ENCODE measurements around the gene GBX2.
"Not testable (repeated sequence)": the region's sequence is repeated elsewhere in the genome, so short reads cannot be mapped to it uniquely, and the experiment has no call there.

The GBX2 gene

GRCh38 chr2:236156095-236156859, 11.9 kb downstream of the GBX2 start:
- DNase-seq (ENCODE audit: low read depth in 2 of 2) = no peak

GRCh38 chr2:236155406-236155805, 12.8 kb downstream of the GBX2 start:
- DNase-seq (ENCODE audit: low read depth in 2 of 2) = no peak

GRCh38 chr2:236146436-236146835, 21.8 kb downstream of the GBX2 start:
- DNase-seq (ENCODE audit: low read depth in 2 of 2) = no peak

GRCh38 chr2:236143811-236144210, 24.4 kb downstream of the GBX2 start:
- no peak for DNase-seq (ENCODE audit: low read depth in 2 of 2)

GRCh38 chr2:236141616-236142015, 26.6 kb downstream of the GBX2 start:
- DNase-seq (ENCODE audit: low read depth in 2 of 2) = not testable (repeated sequence)

GRCh38 chr2:236137066-236137465, 31.1 kb downstream of the GBX2 start:
- no peak for DNase-seq (ENCODE audit: low read depth in 2 of 2)

- no peak for DNase-seq (ENCODE audit: low read depth in 2 of 2)
These were observed 31.6 kb downstream of the GBX2 start for GRCh38 chr2:236136538-236136937.

GRCh38 chr2:236133410-236134012, 34.7 kb downstream of the GBX2 start:
- no peak for DNase-seq (ENCODE audit: low read depth in 2 of 2)

- no peak for DNase-seq (ENCODE audit: low read depth in 2 of 2)
These were observed 37.0 kb downstream of the GBX2 start for GRCh38 chr2:236131073-236131692.

- DNase-seq (ENCODE audit: low read depth in 2 of 2) = no peak
These were observed 37.7 kb downstream of the GBX2 start for GRCh38 chr2:236130349-236130998.

- no peak for DNase-seq (ENCODE audit: low read depth in 2 of 2)
These were observed 38.3 kb downstream of the GBX2 start for GRCh38 chr2:236129935-236130334.

- no peak for DNase-seq (ENCODE audit: low read depth in 2 of 2)
These were observed 39.9 kb downstream of the GBX2 start for GRCh38 chr2:236128321-236128720.

- DNase-seq (ENCODE audit: low read depth in 2 of 2) = no peak
These were observed 41.2 kb downstream of the GBX2 start for GRCh38 chr2:236127010-236127409.

GRCh38 chr2:236125541-236125940, 42.6 kb downstream of the GBX2 start:
- no peak for DNase-seq (ENCODE audit: low read depth in 2 of 2)

- DNase-seq (ENCODE audit: low read depth in 2 of 2) = no peak
These were observed 43.8 kb downstream of the GBX2 start for GRCh38 chr2:236124182-236124893.

- no peak for DNase-seq (ENCODE audit: low read depth in 2 of 2)
These were observed 44.5 kb downstream of the GBX2 start for GRCh38 chr2:236123716-236124115.

- DNase-seq (ENCODE audit: low read depth in 2 of 2) = no peak
These were observed 46.0 kb downstream of the GBX2 start for GRCh38 chr2:236122236-236122635.

GRCh38 chr2:236121546-236121945, 46.6 kb downstream of the GBX2 start:
- DNase-seq (ENCODE audit: low read depth in 2 of 2) = no peak

GRCh38 chr2:236120829-236121228, 47.4 kb downstream of the GBX2 start:
- no peak for DNase-seq (ENCODE audit: low read depth in 2 of 2)

- no peak for DNase-seq (ENCODE audit: low read depth in 2 of 2)
These were observed 48.0 kb downstream of the GBX2 start for GRCh38 chr2:236120141-236120601.

- DNase-seq (ENCODE audit: low read depth in 2 of 2) = no peak
These were observed 48.7 kb downstream of the GBX2 start for GRCh38 chr2:236119476-236119875.

GRCh38 chr2:236119003-236119402, 49.2 kb downstream of the GBX2 start:
- DNase-seq (ENCODE audit: low read depth in 2 of 2) = no peak

Measured in activated CD8-positive, alpha-beta memory T cell treated with anti-CD3 and anti-CD28 coated beads for 4 hours (primary cell).